PC-3 (cell line): ENCODE measurements around the gene NIPSNAP3A. TPM values are rescaled to one million over a fixed set of nuclear protein-coding genes. Genes with fewer than 3 reads are reported as not detected.

Experiments
- ATAC-seq: fragments of 200-7000 bp; cut with Tn5 transposase; 2 replicates; pipeline ENCODE4 v1.9.1; 2020; ENCODE audit warnings: mild to moderate bottlenecking, moderate library complexity
- BruUV-seq: library from RNA; stranded (reverse); fragments of 400-500 nt; replicated peaks from 2 replicates; lab custom pipeline; 2021; lab: Mats Ljungman, UMichigan
- CTCF ChIA-PET: fragments of 300-600 bp; sonication (Branson Sonifier 250); formaldehyde crosslinking; loops from one replicate; lab custom pipeline; 2022; ENCODE audit warnings: antibody characterized with exemption; lab: Charles Lee
- POLR2A ChIA-PET: fragments of 300-600 bp; sonication (Branson Sonifier 250); formaldehyde crosslinking; loops from one replicate; lab custom pipeline; 2022; ENCODE audit warnings: antibody characterized with exemption; ENCODE audit not compliant: unreplicated experiment; lab: Charles Lee
- DNase-seq: peaks from one replicate; pipeline ENCODE4 v3.0.0-alpha.2; 2015
- H2AFZ ChIP-seq: fragments of 300-600 bp; sonication (generic); 2 replicates; pipeline ENCODE4 v1.6.0; 2016; ENCODE audit warnings: antibody characterized with exemption, low read length
- H3F3A ChIP-seq: fragments of 300-600 bp; sonication (generic); one replicate; pipeline ENCODE4 v1.6.0; 2017; ENCODE audit warnings: antibody characterized with exemption, low read length, control low read depth, mild to moderate bottlenecking; ENCODE audit not compliant: unreplicated experiment
- H3K27ac ChIP-seq: fragments of 300-600 bp; sonication (generic); 2 replicates; pipeline ENCODE4 v1.5.1; 2016; ENCODE audit warnings: mild to moderate bottlenecking, low read length
- H3K27me3 ChIP-seq: fragments of 300-600 bp; sonication (generic); 2 replicates; pipeline ENCODE4 v1.6.1; 2016; ENCODE audit warnings: low read length, mixed read lengths
- H3K36me3 ChIP-seq: fragments of 300-600 bp; sonication (generic); 2 replicates; pipeline ENCODE4 v1.6.1; 2016; ENCODE audit warnings: low read depth, mixed run types, low read length, mixed read lengths
- H3K4me1 ChIP-seq: fragments of 300-600 bp; sonication (generic); 2 replicates; pipeline ENCODE4 v1.5.1; 2016; ENCODE audit warnings: low read length; ENCODE audit not compliant: insufficient read depth
- H3K4me2 ChIP-seq: fragments of 300-600 bp; sonication (generic); 2 replicates; pipeline ENCODE4 v1.6.0; 2016; ENCODE audit warnings: low read length
- H3K4me3 ChIP-seq: fragments of 300-600 bp; sonication (generic); 2 replicates; pipeline ENCODE4 v1.5.1; 2016; ENCODE audit warnings: mild to moderate bottlenecking, low read length, mixed read lengths
- H3K79me2 ChIP-seq: fragments of 300-600 bp; sonication (generic); 2 replicates; pipeline ENCODE4 v1.6.1; 2017; ENCODE audit warnings: low read length, mixed read lengths
- H3K9ac ChIP-seq: fragments of 300-600 bp; sonication (generic); 2 replicates; pipeline ENCODE4 v1.6.0; 2016; ENCODE audit warnings: mild to moderate bottlenecking, low read length
- H3K9me2 ChIP-seq: fragments of 300-600 bp; sonication (generic); replicated peaks from 2 replicates; pipeline ENCODE4 v1.6.1; 2016; ENCODE audit warnings: mixed run types, low read length, mixed read lengths
- H3K9me3 ChIP-seq: fragments of 300-600 bp; sonication (generic); 2 replicates; pipeline ENCODE4 v1.6.1; 2016; ENCODE audit warnings: low read length, mixed read lengths
- H4K20me1 ChIP-seq: fragments of 300-600 bp; sonication (generic); 2 replicates; pipeline ENCODE4 v1.6.1; 2016; ENCODE audit warnings: low read length, mixed read lengths
- EZH2 ChIP-seq: fragments of 300-600 bp; sonication (generic); IDR thresholded peaks from one replicate; pipeline ENCODE4 v1.6.1; 2017; ENCODE audit warnings: antibody characterized with exemption, mild to moderate bottlenecking, low read length; ENCODE audit not compliant: unreplicated experiment
- EZH2phosphoT487 ChIP-seq: fragments of 300-600 bp; sonication (generic); IDR thresholded peaks from 2 replicates; pipeline ENCODE4 v1.6.1; 2018; ENCODE audit warnings: mild to moderate bottlenecking, antibody characterized with exemption, low read length, borderline replicate concordance
- intact Hi-C: fragments of 100-400 bp; cut with micrococcal nuclease; formaldehyde crosslinking; loops from 2 replicates; pipeline ENCODE4 v1.9.0; 2023
- total RNA-seq: library from RNA; depleted of rRNA; stranded (reverse); fragments of >200 nt; gene quantifications from 2 replicates; pipeline ENCODE4 v1.2.3, GENCODE V29; 2014
- TF ChIP-seq, protein P1 (sequence below): fragments of 300-600 bp; sonication (generic); conservative IDR thresholded peaks from 2 replicates; pipeline ENCODE4 v1.5.1; 2017; ENCODE audit warnings: antibody characterized with exemption, low read depth, mild to moderate bottlenecking, low read length

Gene NIPSNAP3A
- total RNA-seq, 1 experiment from 2014 or later = 9.1 TPM

DNA sequence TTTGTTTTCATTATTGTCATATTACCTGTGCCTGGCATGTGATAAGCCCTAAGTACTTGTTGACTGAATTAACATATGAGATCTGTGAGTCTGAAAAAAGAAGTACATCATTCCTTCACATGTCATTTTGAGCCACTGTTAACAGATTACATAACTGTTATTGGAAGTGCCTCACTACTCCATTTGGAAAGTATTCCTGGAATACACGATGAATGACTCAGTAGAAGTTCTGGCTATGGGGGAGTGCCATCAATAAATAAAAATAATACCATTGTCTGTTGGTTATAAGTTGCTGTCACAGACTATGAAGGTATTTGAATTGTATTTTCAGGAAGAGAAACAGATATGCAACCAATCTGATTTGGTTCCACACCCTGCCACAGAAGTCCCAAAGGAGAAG, 29.3 kb downstream of the NIPSNAP3A start:
- ChIA-PET CTCF (no interaction called here), POLR2A (no interaction called here)
- no peaks in the 10 kb centered on the region for H4K20me1 ChIP-seq
- H3K79me2 ChIP-seq = no peaks in the 10 kb centered on the region
- H3K9me2 ChIP-seq = no peaks in the 10 kb centered on the region
- DNase-seq (no peak), ATAC-seq (no peak)
- no peak overlapping the region for H3K9ac ChIP-seq
- TF ChIP-seq, protein P1, sequence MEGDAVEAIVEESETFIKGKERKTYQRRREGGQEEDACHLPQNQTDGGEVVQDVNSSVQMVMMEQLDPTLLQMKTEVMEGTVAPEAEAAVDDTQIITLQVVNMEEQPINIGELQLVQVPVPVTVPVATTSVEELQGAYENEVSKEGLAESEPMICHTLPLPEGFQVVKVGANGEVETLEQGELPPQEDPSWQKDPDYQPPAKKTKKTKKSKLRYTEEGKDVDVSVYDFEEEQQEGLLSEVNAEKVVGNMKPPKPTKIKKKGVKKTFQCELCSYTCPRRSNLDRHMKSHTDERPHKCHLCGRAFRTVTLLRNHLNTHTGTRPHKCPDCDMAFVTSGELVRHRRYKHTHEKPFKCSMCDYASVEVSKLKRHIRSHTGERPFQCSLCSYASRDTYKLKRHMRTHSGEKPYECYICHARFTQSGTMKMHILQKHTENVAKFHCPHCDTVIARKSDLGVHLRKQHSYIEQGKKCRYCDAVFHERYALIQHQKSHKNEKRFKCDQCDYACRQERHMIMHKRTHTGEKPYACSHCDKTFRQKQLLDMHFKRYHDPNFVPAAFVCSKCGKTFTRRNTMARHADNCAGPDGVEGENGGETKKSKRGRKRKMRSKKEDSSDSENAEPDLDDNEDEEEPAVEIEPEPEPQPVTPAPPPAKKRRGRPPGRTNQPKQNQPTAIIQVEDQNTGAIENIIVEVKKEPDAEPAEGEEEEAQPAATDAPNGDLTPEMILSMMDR = no peak
- no peak for TF ChIP-seq EZH2phosphoT487
- TF ChIP-seq EZH2 = no peak
- no peak overlapping the region for H3K4me2 ChIP-seq
- no peak overlapping the region for H2AFZ ChIP-seq
- no peaks in the 10 kb centered on the region for H3K27me3 ChIP-seq
- H3F3A ChIP-seq = no peaks in the 10 kb centered on the region
- H3K27ac ChIP-seq = no peak overlapping the region
- intact Hi-C loops = no loop called here
- no peaks in the 10 kb centered on the region for H3K36me3 ChIP-seq
- H3K9me3 ChIP-seq = no peaks in the 10 kb centered on the region
- no peak overlapping the region for H3K4me3 ChIP-seq
- peaks cover 7% of the 10 kb centered on the region; the same call in 1 of the 2 replicates for H3K4me1 ChIP-seq
- BruUV-seq = no TSS peak

DNA sequence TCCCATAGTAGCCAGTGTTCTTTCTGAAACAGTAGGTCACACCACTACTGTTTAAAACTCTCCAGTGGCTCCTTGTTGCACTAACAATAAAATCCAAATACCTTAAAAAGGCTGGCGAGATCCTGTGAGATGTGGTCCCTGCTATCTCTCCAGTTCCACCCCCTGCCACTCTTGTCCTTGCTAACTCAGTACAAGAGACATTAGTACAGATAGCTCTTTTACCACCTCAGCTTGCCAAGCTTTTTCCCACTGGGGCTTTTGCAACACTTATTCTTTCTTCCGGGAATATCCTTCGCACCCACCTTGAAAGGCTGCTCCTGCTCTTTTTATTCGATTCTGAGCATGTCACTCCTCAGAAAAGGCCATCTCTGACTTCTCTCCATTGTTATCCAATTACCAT, 31.3 kb downstream of the NIPSNAP3A start:
- Histone ChIP-seq H3K9ac (no peak overlapping the region), H3K27me3 (no peaks in the 10 kb centered on the region), H3K4me2 (no peak overlapping the region), H3K36me3 (no peaks in the 10 kb centered on the region), H3K27ac (no peak overlapping the region), H3K79me2 (no peaks in the 10 kb centered on the region), H3F3A (no peaks in the 10 kb centered on the region), H2AFZ (no peak overlapping the region), H4K20me1 (no peaks in the 10 kb centered on the region), H3K4me1 (peaks cover 13% of the 10 kb centered on the region; the same call in 1 of the 2 replicates), H3K9me3 (no peaks in the 10 kb centered on the region), H3K4me3 (no peak overlapping the region), H3K9me2 (no peaks in the 10 kb centered on the region)
- TF ChIP-seq EZH2 (no peak), EZH2phosphoT487 (no peak)
- TF ChIP-seq, protein P1 = no peak
- CTCF ChIA-PET = no interaction called here
- POLR2A ChIA-PET = no interaction called here
- BruUV-seq = no TSS peak
- intact Hi-C loops = no loop called here
- DNase-seq (no peak), ATAC-seq (no peak)

DNA sequence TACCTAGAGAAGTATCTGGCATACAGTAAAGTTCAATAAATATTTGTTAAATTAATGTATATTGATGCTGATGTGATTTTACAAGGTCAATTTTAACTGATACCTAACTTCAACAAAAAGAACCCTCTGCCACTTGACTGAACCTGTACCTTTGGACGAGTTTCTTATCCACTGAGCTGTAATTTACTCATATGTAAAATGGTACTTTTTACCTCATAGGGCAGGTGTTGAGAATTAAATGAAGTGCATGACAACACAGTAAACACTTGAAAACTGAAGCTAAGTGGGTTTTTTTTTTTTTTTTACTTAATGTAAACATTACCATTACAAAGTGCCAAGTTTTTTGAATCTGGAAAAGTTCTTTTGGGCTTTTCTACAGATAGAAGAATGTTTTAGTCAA, 31.9 kb downstream of the NIPSNAP3A start:
- Histone ChIP-seq H3F3A (no peaks in the 10 kb centered on the region), H3K4me1 (peaks cover 13% of the 10 kb centered on the region; the same call in 1 of the 2 replicates), H3K36me3 (no peaks in the 10 kb centered on the region), H3K27ac (no peak overlapping the region), H3K79me2 (no peaks in the 10 kb centered on the region), H2AFZ (no peak overlapping the region), H3K9me3 (no peaks in the 10 kb centered on the region), H3K4me3 (no peak overlapping the region), H3K4me2 (no peak overlapping the region), H3K27me3 (no peaks in the 10 kb centered on the region), H3K9me2 (no peaks in the 10 kb centered on the region), H3K9ac (no peak overlapping the region), H4K20me1 (no peaks in the 10 kb centered on the region)
- POLR2A ChIA-PET = no interaction called here
- CTCF ChIA-PET = no interaction called here
- TF ChIP-seq, protein P1 = no peak
- TF ChIP-seq EZH2 (no peak), EZH2phosphoT487 (no peak)
- BruUV-seq = no TSS peak
- DNase-seq (no peak), ATAC-seq (no peak)
- intact Hi-C loops = no loop called here
